Neutrophil (primary cell): ENCODE data around the gene MBLAC1.

Source experiments
- H3K27ac ChIP-seq: fragments of 200-600 bp; sonication (generic); 2 replicates; pipeline ENCODE4 v1.5.1; 2016; ENCODE audit warnings: mild to moderate bottlenecking, moderate library complexity
- H3K27me3 ChIP-seq: fragments of 200-600 bp; sonication (generic); 2 replicates; pipeline ENCODE4 v1.6.0; 2016; ENCODE audit warnings: mild to moderate bottlenecking
- H3K36me3 ChIP-seq: fragments of 200-600 bp; sonication (generic); 2 replicates; pipeline ENCODE4 v1.5.1; 2017
- H3K4me1 ChIP-seq, 2 experiments: fragments of 200-600 bp in 1 of 2; sonication (generic) in 1 of 2; 1 replicate in 1 of 2; 2 replicates in 1 of 2; pipeline versions ENCODE4 v1.5.1 to v1.6.1; 2013 to 2016; ENCODE audit warnings: low read depth in 1 of 2, low read length in 1 of 2, mild to moderate bottlenecking in 1 of 2, moderate library complexity in 1 of 2; ENCODE audit not compliant: control insufficient read depth in 1 of 2, insufficient read depth in 1 of 2
- H3K4me3 ChIP-seq, 2 experiments: fragments of 200-600 bp in 1 of 2; sonication (generic) in 1 of 2; 1 replicate in 1 of 2; 2 replicates in 1 of 2; pipeline ENCODE4 v1.5.1; 2013 to 2016; ENCODE audit warnings: low read depth in 1 of 2, low read length in 1 of 2, mild to moderate bottlenecking in 1 of 2, moderate library complexity in 1 of 2
- H3K9me3 ChIP-seq: fragments of 200-600 bp; sonication (generic); 2 replicates; pipeline ENCODE4 v1.5.1; 2016
- CTCF ChIP-seq: fragments of 200-600 bp; sonication (generic); IDR thresholded peaks from 2 replicates; pipeline ENCODE4 v1.5.1; 2016; ENCODE audit warnings: antibody characterized with exemption

MBLAC1 gene

GRCh38 chr7:100126931-100127865 is at the start of gene MBLAC1:
Gene MBLAC1, plus strand, starts transcription at chr7:100126967. Its CDS starts 429 bp downstream, at chr7:100127396.
- H3K36me3 ChIP-seq: no peaks in the 10 kb centered on the region
- peak within 1 kb of the TSS; percentile 87 for H3K27ac ChIP-seq
- TF ChIP-seq CTCF: no peak
- H3K9me3 ChIP-seq: no peaks in the 10 kb centered on the region
- H3K4me3 ChIP-seq: peak within 1 kb of the TSS; percentile 97 to 98
- H3K27me3 ChIP-seq: peaks cover 16% of the 10 kb centered on the region
- H3K4me1 ChIP-seq: peaks cover 35 to 43% of the 10 kb centered on the region in 2 experiments

GRCh38 chr7:100077205-100077604 is 49.6 kb upstream of the MBLAC1 start:
- H3K36me3 ChIP-seq: peaks cover 52% of the 10 kb centered on the region
- no peak overlapping the region for H3K27ac ChIP-seq
- no peak for TF ChIP-seq CTCF
- H3K27me3 ChIP-seq: no peaks in the 10 kb centered on the region
- H3K9me3 ChIP-seq: peaks cover 7% of the 10 kb centered on the region
- peaks cover 9 to 12% of the 10 kb centered on the region in 2 experiments for H3K4me1 ChIP-seq
- no peak overlapping the region for H3K4me3 ChIP-seq

- Histone ChIP-seq H3K27me3 (no peaks in the 10 kb centered on the region), H3K27ac (no peak overlapping the region), H3K9me3 (no peaks in the 10 kb centered on the region), H3K4me3 (no peak overlapping the region), H3K36me3 (peaks cover 33% of the 10 kb centered on the region), H3K4me1 (peaks cover 21 to 23% of the 10 kb centered on the region in 2 experiments)
- TF ChIP-seq CTCF: no peak
These were observed 47.7 kb upstream of the MBLAC1 start for GRCh38 chr7:100079024-100079560.

GRCh38 chr7:100080907-100081534 is 45.7 kb upstream of the MBLAC1 start:
- H3K4me3 ChIP-seq: peak overlapping the region; percentile 76 to 80
- peaks cover 27 to 30% of the 10 kb centered on the region in 2 experiments for H3K4me1 ChIP-seq
- TF ChIP-seq CTCF: no peak
- no peaks in the 10 kb centered on the region for H3K9me3 ChIP-seq
- H3K36me3 ChIP-seq: peaks cover 16% of the 10 kb centered on the region
- H3K27me3 ChIP-seq: no peaks in the 10 kb centered on the region
- H3K27ac ChIP-seq: peak overlapping the region; percentile 94

- Histone ChIP-seq H3K9me3 (no peaks in the 10 kb centered on the region), H3K27ac (peak within 1 kb of the TSS; percentile 94), H3K36me3 (peaks cover 11% of the 10 kb centered on the region), H3K4me3 (peak within 1 kb of the TSS; percentile 76 to 80), H3K4me1 (peaks cover 32 to 36% of the 10 kb centered on the region in 2 experiments), H3K27me3 (no peaks in the 10 kb centered on the region)
- TF ChIP-seq CTCF: peak; percentile 94
These were observed 45.1 kb upstream of the MBLAC1 start, which contains the start of gene ZNF3 for GRCh38 chr7:100081535-100082102. Gene ZNF3, minus strand, starts transcription at chr7:100081723. Its CDS starts 4,366 bp downstream, at chr7:100077357.
